AG09309 (cell line): ENCODE results near the gene ZNF512.
"Not testable (repeated sequence)": the region's sequence is repeated elsewhere in the genome, so short reads cannot be mapped to it uniquely, and the experiment has no call there.

ENCODE experiments used
- DNase-seq: peaks from one replicate; pipeline ENCODE4 v3.0.0-alpha.2; 2010; ENCODE audit warnings: low read depth
- H3K4me3 ChIP-seq: 2 replicates; pipeline ENCODE4 v1.5.1; 2011; ENCODE audit warnings: mild to moderate bottlenecking, low read depth, low read length, moderate library complexity; ENCODE audit not compliant: control insufficient read depth
- TF ChIP-seq, protein P1 (sequence below): IDR thresholded peaks from 2 replicates; pipeline ENCODE4 v1.5.1; 2011; ENCODE audit warnings: mild to moderate bottlenecking, low read depth, low read length, inconsistent platforms; ENCODE audit not compliant: insufficient read depth, control insufficient read depth; ENCODE audit errors: missing control alignments

ZNF512 gene

DNA sequence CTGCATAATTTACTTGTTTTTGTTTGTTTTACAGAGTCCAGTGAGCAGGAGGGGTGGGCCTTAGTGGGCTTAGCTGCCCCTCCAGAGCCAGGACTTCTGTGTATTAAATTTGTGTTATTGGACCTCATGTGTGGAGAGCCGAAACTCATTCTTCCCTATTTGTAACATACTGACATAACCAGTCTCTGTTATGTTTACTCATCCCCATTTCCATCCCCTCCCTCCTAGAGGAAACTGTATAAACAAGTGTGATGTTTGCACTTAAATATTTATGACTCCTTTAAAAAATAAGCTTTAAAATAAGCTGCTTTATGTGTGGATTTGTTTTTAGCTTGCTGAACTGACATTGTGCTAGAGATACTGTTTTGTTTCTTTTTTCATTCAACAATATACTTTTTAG lies 13.8 kb downstream of the ZNF512 start:
- TF ChIP-seq, protein P1, sequence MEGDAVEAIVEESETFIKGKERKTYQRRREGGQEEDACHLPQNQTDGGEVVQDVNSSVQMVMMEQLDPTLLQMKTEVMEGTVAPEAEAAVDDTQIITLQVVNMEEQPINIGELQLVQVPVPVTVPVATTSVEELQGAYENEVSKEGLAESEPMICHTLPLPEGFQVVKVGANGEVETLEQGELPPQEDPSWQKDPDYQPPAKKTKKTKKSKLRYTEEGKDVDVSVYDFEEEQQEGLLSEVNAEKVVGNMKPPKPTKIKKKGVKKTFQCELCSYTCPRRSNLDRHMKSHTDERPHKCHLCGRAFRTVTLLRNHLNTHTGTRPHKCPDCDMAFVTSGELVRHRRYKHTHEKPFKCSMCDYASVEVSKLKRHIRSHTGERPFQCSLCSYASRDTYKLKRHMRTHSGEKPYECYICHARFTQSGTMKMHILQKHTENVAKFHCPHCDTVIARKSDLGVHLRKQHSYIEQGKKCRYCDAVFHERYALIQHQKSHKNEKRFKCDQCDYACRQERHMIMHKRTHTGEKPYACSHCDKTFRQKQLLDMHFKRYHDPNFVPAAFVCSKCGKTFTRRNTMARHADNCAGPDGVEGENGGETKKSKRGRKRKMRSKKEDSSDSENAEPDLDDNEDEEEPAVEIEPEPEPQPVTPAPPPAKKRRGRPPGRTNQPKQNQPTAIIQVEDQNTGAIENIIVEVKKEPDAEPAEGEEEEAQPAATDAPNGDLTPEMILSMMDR = no peak
- no peak for DNase-seq
- H3K4me3 ChIP-seq = no peak overlapping the region

DNA sequence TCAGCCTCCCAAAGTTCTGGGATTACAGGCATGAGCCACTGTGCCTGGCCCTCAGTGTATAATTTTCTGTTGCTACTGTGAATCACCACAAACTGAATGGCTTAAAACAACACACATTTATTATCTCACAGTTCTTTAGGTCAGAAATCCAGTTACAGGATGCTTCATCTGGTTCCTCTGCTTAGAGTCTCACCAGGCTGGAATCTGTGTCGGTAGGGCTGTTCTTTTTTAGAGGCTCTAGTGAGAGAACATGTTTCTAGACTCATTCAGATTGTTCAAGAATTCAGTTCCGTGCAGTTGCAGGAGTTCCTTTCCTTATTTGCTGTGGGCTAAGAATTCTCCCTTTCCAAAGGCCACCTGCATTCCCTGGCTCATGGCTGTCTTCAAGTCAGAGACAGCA lies 23.8 kb downstream of the ZNF512 start:
- H3K4me3 ChIP-seq = no peak overlapping the region
- DNase-seq = no peak
- TF ChIP-seq, protein P1 = no peak

DNA sequence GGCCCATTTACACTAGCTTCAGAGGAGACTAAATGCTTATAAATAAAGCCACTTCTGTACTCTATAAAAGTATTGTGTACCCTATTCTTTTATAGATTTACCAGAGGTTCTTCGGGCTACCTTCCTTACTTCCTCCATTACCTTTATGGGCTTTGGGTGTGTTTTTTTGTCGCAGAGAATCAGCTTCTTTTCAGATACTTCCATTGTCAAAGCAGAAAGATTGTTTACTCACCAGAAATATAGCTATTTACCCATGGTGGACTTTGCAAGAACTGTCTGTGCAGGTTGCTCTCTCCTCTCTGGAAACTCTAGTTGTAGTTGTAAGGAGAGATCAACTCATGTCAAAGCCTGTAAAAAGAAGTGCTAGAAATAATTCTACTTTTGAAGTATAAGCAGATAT lies 31.1 kb downstream of the ZNF512 start:
- no peak for DNase-seq
- TF ChIP-seq, protein P1 = no peak
- no peak overlapping the region for H3K4me3 ChIP-seq

DNA sequence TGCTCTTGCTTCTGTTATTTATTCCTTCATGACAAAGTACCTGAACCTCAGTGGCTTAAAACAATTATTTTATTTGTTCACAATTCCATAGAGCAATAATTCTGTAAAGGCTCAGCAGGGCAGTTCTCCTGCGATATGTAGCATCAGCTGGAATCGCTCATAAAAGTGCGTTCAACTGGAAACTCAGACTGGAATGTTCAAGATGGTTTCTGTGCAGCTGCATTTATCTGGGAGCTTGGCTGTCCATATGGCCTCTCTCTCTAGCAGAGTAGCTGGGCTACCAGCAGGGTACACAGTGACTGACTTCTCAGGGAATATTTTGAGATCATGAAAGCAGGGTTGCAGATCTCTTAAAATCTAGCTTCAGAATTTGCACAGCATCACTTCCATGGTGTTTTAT lies 32.5 kb downstream of the ZNF512 start:
- no peak overlapping the region for H3K4me3 ChIP-seq
- DNase-seq = no peak
- TF ChIP-seq, protein P1 = no peak

DNA sequence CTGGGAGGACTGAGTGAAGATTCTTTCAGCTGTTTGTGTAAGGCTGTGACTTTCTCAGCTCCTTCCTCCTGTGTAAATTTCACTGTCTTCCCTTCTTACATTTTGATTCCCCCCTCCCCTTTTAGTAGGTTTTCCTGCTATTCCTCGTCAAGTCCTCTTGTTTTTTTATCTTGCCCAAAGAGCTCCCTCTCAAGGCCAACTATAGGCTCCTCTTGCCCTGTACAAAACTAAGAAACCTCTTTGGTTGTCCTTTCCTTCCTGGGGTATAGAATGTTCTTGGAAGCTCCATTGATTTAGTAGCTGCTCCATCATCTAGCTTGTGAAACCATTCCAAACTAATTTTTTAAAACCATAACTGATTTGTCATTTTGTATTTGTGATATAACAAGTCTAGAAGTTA lies 38.7 kb downstream of the ZNF512 start:
- no peak for DNase-seq
- H3K4me3 ChIP-seq = no peak overlapping the region
- TF ChIP-seq, protein P1 = no peak

DNA sequence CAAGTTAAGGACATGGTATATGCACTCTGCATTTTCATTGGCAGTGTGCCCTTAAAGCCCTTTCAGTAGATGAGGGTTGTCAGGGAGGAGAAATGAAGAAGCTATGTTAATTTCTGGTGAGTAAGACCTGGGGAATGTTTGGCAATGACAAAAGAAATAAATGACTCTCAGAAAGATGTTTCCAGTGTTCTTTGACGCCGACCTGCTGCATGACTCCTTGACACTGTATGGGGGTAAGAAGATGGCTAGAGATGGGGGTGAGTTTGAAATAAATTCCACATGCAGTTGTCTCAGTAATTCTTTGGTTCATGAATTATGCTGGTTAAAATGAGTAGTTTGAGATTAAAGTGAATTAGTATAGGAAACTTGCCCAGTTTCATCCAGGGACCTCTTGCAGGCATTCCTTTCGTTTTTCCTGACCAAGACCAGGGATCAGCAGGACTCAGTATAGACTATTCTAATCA lies 40.1 kb downstream of the ZNF512 start:
- H3K4me3 ChIP-seq = no peak overlapping the region
- peak; percentile 39 for DNase-seq
- TF ChIP-seq, protein P1 = no peak

DNA sequence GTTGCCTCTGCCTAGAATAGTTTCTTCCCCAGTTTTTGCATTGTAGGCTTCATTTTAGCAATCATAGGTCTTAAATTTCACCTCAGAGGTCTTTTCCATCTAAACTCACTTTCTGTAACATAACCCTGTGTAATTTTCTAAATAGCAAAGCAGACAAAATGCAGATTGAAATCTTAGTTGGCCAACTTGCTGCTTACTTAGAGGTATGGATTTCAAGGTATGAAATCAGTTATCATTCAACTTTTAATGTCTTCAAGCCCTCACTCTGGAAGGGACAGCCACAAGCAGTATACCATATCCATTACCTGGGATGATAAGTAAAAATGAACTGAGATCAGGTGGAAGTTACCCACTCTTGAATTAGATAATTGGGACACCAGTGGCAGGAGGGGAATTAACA lies 42.1 kb downstream of the ZNF512 start:
- H3K4me3 ChIP-seq = no peak overlapping the region
- no peak for DNase-seq
- TF ChIP-seq, protein P1 = no peak

DNA sequence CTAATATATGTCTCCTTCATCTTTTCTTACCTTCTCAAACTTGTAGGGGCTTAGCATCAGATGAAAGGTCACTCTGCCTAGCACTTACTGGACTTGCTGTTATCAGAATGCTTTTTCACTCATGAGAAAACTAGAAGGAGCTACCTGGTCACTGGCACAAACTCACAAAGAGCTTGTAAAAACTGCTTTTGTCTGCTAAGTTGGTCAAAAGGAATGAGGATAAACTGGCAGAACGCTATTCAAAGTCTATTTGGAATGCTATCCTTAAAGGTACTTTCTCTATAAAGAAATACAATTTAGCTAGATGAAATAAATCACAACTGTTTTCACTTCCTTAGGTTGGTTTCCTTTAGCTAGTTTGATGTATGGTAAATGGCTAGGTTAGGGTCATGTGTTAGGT lies 43.5 kb downstream of the ZNF512 start:
- H3K4me3 ChIP-seq, DNase-seq: not testable (repeated sequence)

DNA sequence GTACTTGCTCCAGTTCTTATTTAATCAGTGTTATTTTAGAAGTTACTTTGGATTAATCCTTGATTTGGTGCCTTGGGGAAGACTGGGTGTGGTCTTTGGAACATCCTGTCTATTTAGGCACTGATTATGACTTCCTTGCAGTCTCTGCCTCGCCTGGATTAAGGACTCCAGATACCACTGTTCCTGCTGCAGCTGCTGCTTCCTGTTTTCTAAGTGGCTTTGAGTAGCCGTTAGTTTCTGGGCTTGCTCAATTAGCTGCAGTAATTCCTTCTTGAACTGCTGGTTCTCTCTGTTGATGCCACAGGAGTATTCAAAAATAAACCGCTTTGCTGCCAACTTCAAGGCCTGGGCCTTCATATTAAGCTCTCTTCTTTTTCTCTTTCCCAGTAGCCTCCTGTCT lies 44.1 kb downstream of the ZNF512 start:
- not testable (repeated sequence) for H3K4me3 ChIP-seq, DNase-seq
